ENCODE measurements around the gene SOCS1. TPM values are rescaled to one million over a fixed set of nuclear protein-coding genes. Genes with fewer than 3 reads are reported as not detected.

The SOCS1 gene
- total and polyA plus RNA-seq, 2 donors (not counting 3 experiments of a cell fraction or from before 2014, with no cell fraction given), result 1.1 to 1.7 TPM

DNA sequence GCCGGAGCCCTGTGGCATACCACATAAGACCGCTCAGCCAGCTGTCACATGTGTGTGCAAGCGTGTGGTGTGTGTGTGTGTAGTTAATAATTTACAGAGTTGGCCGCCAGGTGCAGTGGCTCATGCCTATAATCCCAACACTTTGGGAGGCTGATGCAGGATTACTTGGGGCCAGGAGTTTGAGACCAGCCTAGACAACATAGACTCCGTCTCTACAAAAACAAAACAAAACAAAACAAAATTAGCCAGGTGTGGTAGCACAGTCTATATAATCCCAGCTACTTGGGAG is 20.4 kb downstream of the SOCS1 start:
- Histone ChIP-seq H3K36me3 (ENCODE audit: control insufficient read depth in 2 of 2, extremely low read depth in 1 of 2, insufficient read depth in 2 of 2, low read length in 2 of 2) (no peaks in the 10 kb centered on the region), H4K20me1 (replicated peaks; ENCODE audit: control insufficient read depth, extremely low read depth, insufficient read depth, low read length) (no peaks in the 10 kb centered on the region), H3K4me3 (replicated peaks in 1 of 3; ENCODE audit: insufficient read depth in 1 of 3, low read depth in 1 of 3, low read length in 3 of 3) (no peak overlapping the region), H3K9ac (replicated peaks; ENCODE audit: extremely low read depth, insufficient read depth, low read length) (no peak overlapping the region), H3K4me2 (ENCODE audit: insufficient read depth, low read length) (no peak overlapping the region), H3K27ac (ENCODE audit: insufficient read depth, low read depth, low read length) (no peak overlapping the region), H3K79me2 (ENCODE audit: control insufficient read depth, insufficient read depth, low read length) (no peaks in the 10 kb centered on the region), H3K9me1 (replicated peaks; ENCODE audit: control insufficient read depth, extremely low read depth, insufficient read depth, low read length) (no peaks in the 10 kb centered on the region), H3K4me1 (ENCODE audit: control insufficient read depth, extremely low read depth, insufficient read depth, low read length) (no peaks in the 10 kb centered on the region), H2AFZ (ENCODE audit: low read depth, low read length) (no peak overlapping the region), H3K27me3 (ENCODE audit: control insufficient read depth in 2 of 2, insufficient read depth in 2 of 2, low read length in 2 of 2) (no peaks in the 10 kb centered on the region), H3K9me3 (replicated peaks; ENCODE audit: control insufficient read depth, insufficient read depth, low read length) (no peaks in the 10 kb centered on the region)
- DNase-seq (ENCODE audit: low read depth, low spot score) (no peak), FAIRE-seq (no peak)
- dilution Hi-C loops (cut with MboI; ENCODE audit: extremely low pct_ligation_motif_present, low sequenced_read_pairs), result no loop called here
- no TSS peak for BruUV-seq (replicated peaks)
- intact Hi-C loops (cut with micrococcal nuclease), result no loop called here
- POLR2A ChIA-PET, result no interaction called here
- CTCF ChIA-PET, result no interaction called here
- no peak for TF ChIP-seq POLR2A (IDR thresholded peaks at IDR 0.05; ENCODE audit: low read depth, low read length)
- no peak for TF ChIP-seq GATA2 (IDR thresholded peaks at IDR 0.05; ENCODE audit: insufficient read depth, insufficient read length, low read depth, low read length)
- TF ChIP-seq MYC (IDR thresholded peaks at IDR 0.05; ENCODE audit: low read depth, low read length), result no peak
- TF ChIP-seq, protein P1, sequence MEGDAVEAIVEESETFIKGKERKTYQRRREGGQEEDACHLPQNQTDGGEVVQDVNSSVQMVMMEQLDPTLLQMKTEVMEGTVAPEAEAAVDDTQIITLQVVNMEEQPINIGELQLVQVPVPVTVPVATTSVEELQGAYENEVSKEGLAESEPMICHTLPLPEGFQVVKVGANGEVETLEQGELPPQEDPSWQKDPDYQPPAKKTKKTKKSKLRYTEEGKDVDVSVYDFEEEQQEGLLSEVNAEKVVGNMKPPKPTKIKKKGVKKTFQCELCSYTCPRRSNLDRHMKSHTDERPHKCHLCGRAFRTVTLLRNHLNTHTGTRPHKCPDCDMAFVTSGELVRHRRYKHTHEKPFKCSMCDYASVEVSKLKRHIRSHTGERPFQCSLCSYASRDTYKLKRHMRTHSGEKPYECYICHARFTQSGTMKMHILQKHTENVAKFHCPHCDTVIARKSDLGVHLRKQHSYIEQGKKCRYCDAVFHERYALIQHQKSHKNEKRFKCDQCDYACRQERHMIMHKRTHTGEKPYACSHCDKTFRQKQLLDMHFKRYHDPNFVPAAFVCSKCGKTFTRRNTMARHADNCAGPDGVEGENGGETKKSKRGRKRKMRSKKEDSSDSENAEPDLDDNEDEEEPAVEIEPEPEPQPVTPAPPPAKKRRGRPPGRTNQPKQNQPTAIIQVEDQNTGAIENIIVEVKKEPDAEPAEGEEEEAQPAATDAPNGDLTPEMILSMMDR (IDR thresholded peaks at IDR 0.05; ENCODE audit: extremely low read depth in 1 of 2, insufficient read depth in 1 of 2, low read depth in 1 of 2, low read length in 2 of 2), result no peak
- TF ChIP-seq EZH2 (IDR thresholded peaks at IDR 0.05; ENCODE audit: borderline replicate concordance, low read depth, low read length, severe bottlenecking), result no peak
- no peak for TF ChIP-seq POLR2AphosphoS5 (IDR thresholded peaks at IDR 0.05; ENCODE audit: insufficient read depth, low read depth, low read length)
- no peak for TF ChIP-seq MAX (IDR thresholded peaks at IDR 0.05; ENCODE audit: insufficient read depth, insufficient read length)
- no peak for TF ChIP-seq JUN (IDR thresholded peaks at IDR 0.05; ENCODE audit: borderline replicate concordance, insufficient read depth, insufficient read length, low read depth)
- TF ChIP-seq FOS (IDR thresholded peaks at IDR 0.05; ENCODE audit: borderline replicate concordance, insufficient read depth, low read length), result no peak
